HG02588 (cell line): ENCODE results near the gene PXYLP1.

Source experiments
- ATAC-seq: cut with Tn5 transposase; IDR thresholded peaks from one replicate; pipeline ENCODE4 v1.9.1; 2021; ENCODE audit warnings: mild to moderate bottlenecking, moderate library complexity; ENCODE audit not compliant: unreplicated experiment

Gene PXYLP1

DNA sequence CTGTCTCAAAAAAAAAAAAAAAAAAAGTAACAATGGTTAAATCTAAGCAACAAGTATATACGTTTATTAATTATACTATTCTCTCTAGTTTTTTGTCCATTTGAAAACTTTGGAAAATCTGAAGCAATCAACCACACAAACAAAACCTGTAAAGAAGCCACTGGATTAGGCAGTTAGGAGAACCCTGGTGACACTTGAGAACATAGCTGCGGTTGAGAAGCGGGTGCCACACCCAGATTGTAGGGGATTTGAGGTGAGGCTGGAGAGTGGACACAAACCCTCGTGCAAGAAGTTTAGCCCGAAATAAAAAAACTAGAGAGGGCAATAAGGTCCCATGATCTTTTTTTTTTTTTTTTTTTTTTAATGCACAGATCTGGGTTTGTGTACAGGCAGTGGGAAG is 110.8 kb downstream of the PXYLP1 start:
- no peak for ATAC-seq

- no peak for ATAC-seq
These were observed 111.5 kb downstream of the PXYLP1 start for GRCh38 chr3:141343077-141343476.

DNA sequence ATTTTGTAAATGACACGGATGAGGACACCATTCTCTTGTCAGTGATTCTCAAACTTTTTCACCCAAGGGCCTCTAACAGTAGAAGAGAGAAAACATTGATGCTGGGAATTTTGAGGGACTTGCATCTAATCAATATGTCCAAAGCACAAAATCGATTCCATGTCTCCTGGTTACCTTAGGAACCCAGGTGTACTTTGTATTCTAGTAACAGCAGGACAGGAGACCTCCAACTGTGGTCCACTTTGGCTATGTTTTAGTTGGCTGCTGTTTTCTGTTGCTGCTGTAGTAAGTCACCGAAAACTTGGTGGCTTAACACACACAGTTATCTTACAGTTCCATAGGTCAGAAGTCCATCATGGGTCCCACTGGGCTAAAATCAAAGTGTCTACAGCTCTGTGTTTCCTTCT is 112.2 kb downstream of the PXYLP1 start:
- no peak for ATAC-seq
